HCT116 (cell line): ENCODE results near the gene GALNT5. TPM values are rescaled to one million over a fixed set of nuclear protein-coding genes. Genes with fewer than 3 reads are reported as not detected.

Experiments used
- ATAC-seq: fragments of 200-7000 bp; cut with Tn5 transposase; 2 replicates; pipeline ENCODE4 v1.9.1; 2020; ENCODE audit warnings: mild to moderate bottlenecking, moderate library complexity
- BruUV-seq: library from RNA; stranded (reverse); fragments of 400-500 nt; replicated peaks from 2 replicates; lab custom pipeline; 2021; lab: Mats Ljungman, UMichigan
- CTCF ChIA-PET: fragments of 300-600 bp; sonication (Branson Sonifier 250); formaldehyde crosslinking; loops from one replicate; lab custom pipeline; 2021; ENCODE audit warnings: antibody characterized with exemption; lab: Charles Lee
- POLR2A ChIA-PET: fragments of 300-600, 350-600 bp; sonication (Branson Sonifier 250); formaldehyde crosslinking; loops from one replicate; lab custom pipeline; 2021; ENCODE audit warnings: antibody characterized with exemption; lab: Charles Lee
- RAD21 ChIA-PET, 2 experiments: fragments of 300-600 bp; sonication (Branson Sonifier 250); formaldehyde crosslinking; loops; one replicate each; lab custom pipeline; 2023; ENCODE audit warnings: low total read pairs in 2 of 2; ENCODE audit not compliant: uncharacterized antibody in 2 of 2, unreplicated experiment in 2 of 2, low non-redundant PET in 1 of 2; lab: Charles Lee
- DNase-seq: peaks from one replicate; pipeline ENCODE4 v3.0.0-alpha.2; 2010; ENCODE audit warnings: low read depth, low spot score
- H2AFZ ChIP-seq: fragments of 200-600 bp; shearing (Covaris generic), sonication (generic); 2 replicates; pipeline ENCODE4 v1.6.1; 2017; ENCODE audit warnings: low read depth, mixed run types, mixed read lengths, antibody characterized with exemption, low read length; ENCODE audit not compliant: poor library complexity, severe bottlenecking
- H3K27ac ChIP-seq: 2 replicates; pipeline ENCODE4 v1.5.1; 2012; ENCODE audit warnings: low read depth, low read length
- H3K27me3 ChIP-seq: fragments of 200-600 bp; sonication (generic); 2 replicates; pipeline ENCODE4 v1.6.1; 2016; ENCODE audit warnings: mixed run types, low read length, mixed read lengths; ENCODE audit not compliant: insufficient read depth
- H3K36me3 ChIP-seq, 2 experiments: fragments of 200-500 bp in 1 of 2; fragments of 200-600 bp in 1 of 2; sonication (Bioruptor generic) in 1 of 2; sonication (generic) in 1 of 2; 2 replicates each; pipeline versions ENCODE4 v1.5.1 to v1.6.1; 2014 to 2016; ENCODE audit warnings: low read length in 2 of 2, inconsistent platforms in 1 of 2, mixed read lengths in 1 of 2, mixed run types in 1 of 2; ENCODE audit not compliant: insufficient read depth in 2 of 2, control insufficient read depth in 1 of 2
- H3K4me1 ChIP-seq, 2 experiments: fragments of 200-600 bp in 1 of 2; sonication (generic) in 1 of 2; 2 replicates each; pipeline versions ENCODE4 v1.5.1 to v1.6.1; 2012 to 2017; ENCODE audit warnings: low read length in 2 of 2, inconsistent platforms in 1 of 2, mild to moderate bottlenecking in 1 of 2, mixed read lengths in 1 of 2, mixed run types in 1 of 2, moderate library complexity in 1 of 2; ENCODE audit not compliant: insufficient read depth in 2 of 2, control insufficient read depth in 1 of 2
- H3K4me2 ChIP-seq: fragments of 200-600 bp; sonication (generic); 2 replicates; pipeline ENCODE4 v1.6.1; 2017; ENCODE audit warnings: mixed run types, low read length, mixed read lengths
- H3K4me3 ChIP-seq, 2 experiments: fragments of 200-600 bp in 1 of 2; sonication (generic) in 1 of 2; replicated peaks in 1 of 2; 2 replicates each; pipeline ENCODE4 v1.5.1; 2011 to 2016; ENCODE audit warnings: low read length in 2 of 2, control low read depth in 1 of 2, low read depth in 1 of 2, mild to moderate bottlenecking in 1 of 2, mixed read lengths in 1 of 2, mixed run types in 1 of 2
- H3K79me2 ChIP-seq: fragments of 200-600 bp; sonication (generic); 2 replicates; pipeline ENCODE4 v1.6.1; 2017; ENCODE audit warnings: mild to moderate bottlenecking, mixed run types, low read length, moderate library complexity, mixed read lengths; ENCODE audit not compliant: insufficient read depth
- H3K9ac ChIP-seq: fragments of 200-600 bp; sonication (generic); 2 replicates; pipeline ENCODE4 v1.6.1; 2016; ENCODE audit warnings: low read length, mixed read lengths
- H3K9me2 ChIP-seq: fragments of 200-600 bp; sonication (generic), shearing (Covaris generic); 2 replicates; pipeline ENCODE4 v1.6.1; 2017; ENCODE audit warnings: mixed run types, mild to moderate bottlenecking, moderate library complexity; ENCODE audit not compliant: insufficient read depth
- H3K9me3 ChIP-seq, 2 experiments: fragments of 200-500 bp in 1 of 2; fragments of 200-600 bp in 1 of 2; sonication (Bioruptor generic) in 1 of 2; sonication (generic) in 1 of 2; 2 replicates each; pipeline ENCODE4 v1.6.1; 2014 to 2017; ENCODE audit warnings: low read length in 2 of 2, mixed read lengths in 2 of 2, inconsistent platforms in 1 of 2, low read depth in 1 of 2, mild to moderate bottlenecking in 1 of 2, mixed run types in 1 of 2, moderate library complexity in 1 of 2; ENCODE audit not compliant: control insufficient read depth in 1 of 2, insufficient read depth in 1 of 2
- H4K20me1 ChIP-seq: fragments of 200-600 bp; sonication (generic), shearing (Covaris generic); 2 replicates; pipeline ENCODE4 v1.6.1; 2017; ENCODE audit warnings: mixed run types, mild to moderate bottlenecking, moderate library complexity; ENCODE audit not compliant: insufficient read depth
- EZH2 ChIP-seq: fragments of 200-600 bp; sonication (generic); IDR thresholded peaks from 2 replicates; pipeline ENCODE4 v1.6.1; 2017; ENCODE audit warnings: antibody characterized with exemption, mixed run types
- JUND ChIP-seq: IDR thresholded peaks from 2 replicates; pipeline ENCODE4 v1.6.1; 2012
- TCF7L2 ChIP-seq: IDR thresholded peaks from 2 replicates; pipeline ENCODE4 v1.7.0; 2011; ENCODE audit warnings: borderline replicate concordance, inconsistent platforms; ENCODE audit not compliant: insufficient read depth, insufficient read length; ENCODE audit errors: extremely low read depth
- YY1 ChIP-seq: IDR thresholded peaks from 2 replicates; pipeline ENCODE4 v1.6.1; 2011; ENCODE audit warnings: low read length, low read depth, moderate library complexity, mild to moderate bottlenecking; ENCODE audit not compliant: insufficient replicate concordance; ENCODE audit errors: extremely low read depth
- ZNF274 ChIP-seq: fragments of 200-500 bp; sonication (Bioruptor generic); IDR thresholded peaks from 2 replicates; pipeline ENCODE4 v1.6.1; 2014; ENCODE audit warnings: mild to moderate bottlenecking, low read depth, low read length, inconsistent platforms
- intact Hi-C: fragments of 100-400 bp; cut with micrococcal nuclease; formaldehyde crosslinking; loops from 2 replicates; pipeline ENCODE4 v1.10.0; 2022
- total RNA-seq: library from RNA; stranded (reverse); gene quantifications from one replicate; pipeline ENCODE4 v1.2.1, GENCODE V29; 2021; ENCODE audit not compliant: unreplicated experiment
- TF ChIP-seq, protein P1 (sequence below), 3 experiments: fragments of 200-600 bp in 1 of 3; sonication (generic) in 1 of 3; IDR thresholded peaks in 2 of 3; conservative IDR thresholded peaks in 1 of 3; 2 replicates each; pipeline ENCODE4 v1.5.1; 2012 to 2017; ENCODE audit warnings: low read depth in 2 of 3, low read length in 2 of 3, antibody characterized with exemption in 1 of 3, borderline replicate concordance in 1 of 3, control low read depth in 1 of 3, mild to moderate bottlenecking in 1 of 3, mixed read lengths in 1 of 3, mixed run types in 1 of 3, moderate library complexity in 1 of 3; ENCODE audit not compliant: insufficient read depth in 1 of 3

Gene GALNT5
- total RNA-seq, 1 experiment from 2014 or later, result 3.9 TPM

DNA sequence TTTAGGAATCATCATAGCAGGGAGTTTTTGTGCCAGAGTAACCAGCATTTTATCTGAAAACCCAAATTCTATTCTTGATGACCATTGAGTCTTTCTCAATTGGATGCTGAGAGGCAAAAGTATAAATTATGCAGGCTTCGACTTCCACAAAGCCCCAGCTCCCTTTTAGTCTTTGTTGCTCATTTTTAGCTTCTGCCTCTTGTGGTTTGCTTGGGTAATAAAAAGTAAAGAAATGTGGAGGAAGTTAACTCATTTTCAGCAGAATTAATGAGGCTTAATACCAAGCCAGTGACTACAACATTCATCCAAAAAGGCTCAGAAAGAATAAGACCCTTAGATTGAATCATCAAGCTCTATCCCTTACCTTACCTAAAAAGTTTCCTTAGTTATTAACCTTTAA is 49.5 kb downstream of the GALNT5 start:
- intact Hi-C loops, result no loop called here
- Histone ChIP-seq H4K20me1 (no peaks in the 10 kb centered on the region), H3K4me1 (0 out of 4 replicates have a peak, but pooled peaks cover 0 to 5% of the 10 kb centered on the region in 2 experiments), H3K4me2 (no peak overlapping the region), H3K79me2 (no peaks in the 10 kb centered on the region), H3K36me3 (peaks cover 0 to 5% of the 10 kb centered on the region in 2 experiments; a peak in 1 of 4 replicates), H3K9me2 (no peaks in the 10 kb centered on the region), H3K27ac (no peak overlapping the region), H3K9ac (no peak overlapping the region), H3K9me3 (no peaks in the 10 kb centered on the region), H2AFZ (no peak overlapping the region), H3K4me3 (no peak overlapping the region), H3K27me3 (no peaks in the 10 kb centered on the region)
- POLR2A ChIA-PET, result no interaction called here
- RAD21 ChIA-PET, result no interaction called here
- DNase-seq (no peak), ATAC-seq (no peak)
- CTCF ChIA-PET, result interaction anchor here (1.2 to 3.6 kb wide), 3 partner anchors 20 to 186 kb away, joined by 3 to 29 read pairs (median 13); partner anchors contain the start of gene ERMN
- TF ChIP-seq YY1, result no peak
- TF ChIP-seq, protein P1, sequence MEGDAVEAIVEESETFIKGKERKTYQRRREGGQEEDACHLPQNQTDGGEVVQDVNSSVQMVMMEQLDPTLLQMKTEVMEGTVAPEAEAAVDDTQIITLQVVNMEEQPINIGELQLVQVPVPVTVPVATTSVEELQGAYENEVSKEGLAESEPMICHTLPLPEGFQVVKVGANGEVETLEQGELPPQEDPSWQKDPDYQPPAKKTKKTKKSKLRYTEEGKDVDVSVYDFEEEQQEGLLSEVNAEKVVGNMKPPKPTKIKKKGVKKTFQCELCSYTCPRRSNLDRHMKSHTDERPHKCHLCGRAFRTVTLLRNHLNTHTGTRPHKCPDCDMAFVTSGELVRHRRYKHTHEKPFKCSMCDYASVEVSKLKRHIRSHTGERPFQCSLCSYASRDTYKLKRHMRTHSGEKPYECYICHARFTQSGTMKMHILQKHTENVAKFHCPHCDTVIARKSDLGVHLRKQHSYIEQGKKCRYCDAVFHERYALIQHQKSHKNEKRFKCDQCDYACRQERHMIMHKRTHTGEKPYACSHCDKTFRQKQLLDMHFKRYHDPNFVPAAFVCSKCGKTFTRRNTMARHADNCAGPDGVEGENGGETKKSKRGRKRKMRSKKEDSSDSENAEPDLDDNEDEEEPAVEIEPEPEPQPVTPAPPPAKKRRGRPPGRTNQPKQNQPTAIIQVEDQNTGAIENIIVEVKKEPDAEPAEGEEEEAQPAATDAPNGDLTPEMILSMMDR (IDR thresholded peaks at IDR 0.05 in 2 of 3, conservative IDR thresholded peaks at IDR 0.05 in 1 of 3; ENCODE audit: borderline replicate concordance in 1 of 3, insufficient read depth in 1 of 3, low read depth in 2 of 3, low read length in 2 of 3), result 0 out of 6 replicates have a peak, but pooled peaks of 2 of the 3 experiments have one; percentile 15 to 21
- no TSS peak for BruUV-seq

DNA sequence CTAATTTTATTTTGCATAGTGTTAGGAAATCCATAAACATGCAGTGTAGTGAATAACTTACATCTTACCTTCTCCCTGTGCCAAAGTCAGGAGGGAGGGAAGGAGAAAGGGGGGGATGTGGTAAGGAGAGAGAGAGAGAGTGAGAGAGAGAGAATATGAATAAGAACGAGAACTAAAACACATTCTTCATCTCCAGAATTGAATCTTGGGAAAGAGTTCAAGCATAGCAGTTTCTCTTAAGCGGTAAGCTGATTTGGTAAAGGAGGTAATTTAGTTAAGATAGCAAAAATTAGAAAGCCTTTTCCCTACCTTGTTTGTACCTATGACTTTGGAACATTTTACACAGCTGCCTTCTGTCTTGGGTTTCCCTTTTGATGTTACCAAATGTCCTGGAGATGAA is 52.4 kb downstream of the GALNT5 start:
- RAD21 ChIA-PET, result no interaction called here
- TF ChIP-seq EZH2, result no peak
- no peak for TF ChIP-seq JUND
- no peak for TF ChIP-seq YY1
- no peak for TF ChIP-seq TCF7L2
- TF ChIP-seq ZNF274, result no peak
- Histone ChIP-seq H3K9me2 (no peaks in the 10 kb centered on the region), H2AFZ (no peak overlapping the region), H3K79me2 (no peaks in the 10 kb centered on the region), H3K27me3 (no peaks in the 10 kb centered on the region), H3K9ac (no peak overlapping the region), H3K9me3 (no peaks in the 10 kb centered on the region), H3K4me1 (0 out of 4 replicates have a peak, but pooled peaks cover 0 to 5% of the 10 kb centered on the region in 2 experiments), H3K4me3 (no peak overlapping the region), H4K20me1 (no peaks in the 10 kb centered on the region), H3K36me3 (peaks cover 0 to 5% of the 10 kb centered on the region in 2 experiments; a peak in 1 of 4 replicates), H3K4me2 (no peak overlapping the region), H3K27ac (no peak overlapping the region)
- ATAC-seq (no peak), DNase-seq (no peak)
- POLR2A ChIA-PET, result no interaction called here
- intact Hi-C loops, result no loop called here
- BruUV-seq, result no TSS peak
- CTCF ChIA-PET, result interaction anchor here (1.7 to 1.8 kb wide), 2 partner anchors 18 to 26 kb away, joined by 6 read pairs; no protein-coding TSS in a partner anchor
